Measurements from ENCODE around the gene UBE2V1. TPM values are rescaled to one million over a fixed set of nuclear protein-coding genes. Genes with fewer than 3 reads are reported as not detected.

The UBE2V1 gene
- total and polyA plus RNA-seq, 2 donors (not counting 1 experiment from before 2014, with no cell fraction given): 69.2 to 158 TPM

GRCh38 chr20:50108556-50109235, 4.3 kb downstream of the UBE2V1 start:
- H2AFZ ChIP-seq (ENCODE audit: insufficient read depth, low read depth, low read length, poor library complexity, severe bottlenecking): no peak overlapping the region
- H3K27me3 Mint-ChIP-seq: no peaks in the 10 kb centered on the region
- peaks cover 72% of the 10 kb centered on the region for H3K4me1 Mint-ChIP-seq
- intact Hi-C loops (cut with micrococcal nuclease): no loop called here
- peak overlapping the region; percentile 7 for H3K4me2 ChIP-seq (replicated peaks; ENCODE audit: low read depth, low read length, poor library complexity, severe bottlenecking)
- H3K4me3 ChIP-seq (ENCODE audit: control extremely low read depth in 1 of 5, extremely low read depth in 1 of 5, insufficient read depth in 1 of 5, low read depth in 2 of 5, low read length in 4 of 5): no peak overlapping the region
- POLR2A ChIA-PET: no interaction called here
- peak overlapping the region in 1 of 2 donors; percentile 55 for H3K27ac ChIP-seq (ENCODE audit: low read length in 2 of 2)
- H3K4me1 ChIP-seq (ENCODE audit: control insufficient read depth in 2 of 2, insufficient read depth in 2 of 2, low read length in 2 of 2): peaks cover 53 to 56% of the 10 kb centered on the region in 2 donors
- peak overlapping the region; percentile 32 for H3K27ac Mint-ChIP-seq
- no CpG with 5 or more reads among the region's 4 CpGs for WGBS (ENCODE audit: insufficient coverage)
- no peak overlapping the region for H3K9ac ChIP-seq (ENCODE audit: low read length)
- ATAC-seq (ENCODE audit: low read depth) (no peak), DNase-seq (no peak)
- H4K20me1 ChIP-seq (ENCODE audit: control insufficient read depth, insufficient read depth, low read length, poor library complexity, severe bottlenecking): peaks cover 85% of the 10 kb centered on the region
- no peaks in the 10 kb centered on the region for H3K27me3 ChIP-seq (replicated peaks in 1 of 4; ENCODE audit: control extremely low read depth in 1 of 4, control insufficient read depth in 3 of 4, insufficient read depth in 4 of 4, low read length in 3 of 4)
- no peaks in the 10 kb centered on the region for H3K9me3 Mint-ChIP-seq (ENCODE audit: insufficient read depth)
- TF ChIP-seq EZH2 (IDR thresholded peaks at IDR 0.05; ENCODE audit: borderline replicate concordance, insufficient read depth, low read depth, low read length, poor library complexity, severe bottlenecking) (no peak), CTCF (IDR thresholded peaks at IDR 0.05) (no peak)
- CTCF ChIA-PET: interaction anchor here (1.1 to 2.8 kb wide), 4 partner anchors 12 to 129 kb away, joined by 4 to 12 read pairs (median 8); no protein-coding TSS in a partner anchor
- peaks cover 0 to 18% of the 10 kb centered on the region in 2 experiments for H3K36me3 ChIP-seq (replicated peaks in 1 of 2; ENCODE audit: control extremely low read depth in 1 of 2, control insufficient read depth in 1 of 2, extremely low read depth in 1 of 2, insufficient read depth in 2 of 2, low read length in 1 of 2)
- no peaks in the 10 kb centered on the region for H3K9me3 ChIP-seq (ENCODE audit: control extremely low read depth in 1 of 3, control insufficient read depth in 2 of 3, insufficient read depth in 1 of 3, low read length in 2 of 3)
- H3K4me3 Mint-ChIP-seq: peak overlapping the region; percentile 8
- peaks cover 100% of the 10 kb centered on the region for H3K79me2 ChIP-seq (ENCODE audit: control insufficient read depth, insufficient read depth, low read length)

GRCh38 chr20:50107796-50108331, 5.1 kb downstream of the UBE2V1 start:
- intact Hi-C loops (cut with micrococcal nuclease): no loop called here
- WGBS (ENCODE audit: insufficient coverage): 86% methylated on average over 5 of the region's 6 CpGs
- H3K4me2 ChIP-seq (replicated peaks; ENCODE audit: low read depth, low read length, poor library complexity, severe bottlenecking): no peak overlapping the region

More at GRCh38 chr20:50107796-50108331, 5.1 kb downstream of the UBE2V1 start:
- TF ChIP-seq EZH2 (IDR thresholded peaks at IDR 0.05; ENCODE audit: borderline replicate concordance, insufficient read depth, low read depth, low read length, poor library complexity, severe bottlenecking): no peak
- no peak for TF ChIP-seq CTCF (IDR thresholded peaks at IDR 0.05)
- DNase-seq (no peak), ATAC-seq (ENCODE audit: low read depth) (no peak)
- Mint-ChIP-seq H3K9me3 (ENCODE audit: insufficient read depth) (no peaks in the 10 kb centered on the region), H3K27me3 (no peaks in the 10 kb centered on the region), H3K4me1 (peaks cover 69% of the 10 kb centered on the region), H3K27ac (peak overlapping the region; percentile 51), H3K4me3 (no peak overlapping the region)
- H3K4me1 ChIP-seq (ENCODE audit: control insufficient read depth in 2 of 2, insufficient read depth in 2 of 2, low read length in 2 of 2): peaks cover 51% of the 10 kb centered on the region in 2 donors
- H3K36me3 ChIP-seq (replicated peaks in 1 of 2; ENCODE audit: control extremely low read depth in 1 of 2, control insufficient read depth in 1 of 2, extremely low read depth in 1 of 2, insufficient read depth in 2 of 2, low read length in 1 of 2): peaks cover 0 to 20% of the 10 kb centered on the region in 2 experiments
- no peak overlapping the region for H3K4me3 ChIP-seq (ENCODE audit: control extremely low read depth in 1 of 5, extremely low read depth in 1 of 5, insufficient read depth in 1 of 5, low read depth in 2 of 5, low read length in 4 of 5)
- CTCF ChIA-PET: no interaction called here
- POLR2A ChIA-PET: no interaction called here
- peaks cover 100% of the 10 kb centered on the region for H3K79me2 ChIP-seq (ENCODE audit: control insufficient read depth, insufficient read depth, low read length)
- H3K9ac ChIP-seq (ENCODE audit: low read length): no peak overlapping the region
- no peaks in the 10 kb centered on the region for H3K9me3 ChIP-seq (ENCODE audit: control extremely low read depth in 1 of 3, control insufficient read depth in 2 of 3, insufficient read depth in 1 of 3, low read length in 2 of 3)
- peak overlapping the region in 1 of 2 donors; percentile 30 for H3K27ac ChIP-seq (ENCODE audit: low read length in 2 of 2)
- no peak overlapping the region for H2AFZ ChIP-seq (ENCODE audit: insufficient read depth, low read depth, low read length, poor library complexity, severe bottlenecking)
- H3K27me3 ChIP-seq (replicated peaks in 1 of 4; ENCODE audit: control extremely low read depth in 1 of 4, control insufficient read depth in 3 of 4, insufficient read depth in 4 of 4, low read length in 3 of 4): no peaks in the 10 kb centered on the region
- peaks cover 94% of the 10 kb centered on the region for H4K20me1 ChIP-seq (ENCODE audit: control insufficient read depth, insufficient read depth, low read length, poor library complexity, severe bottlenecking)
